Keratinocyte (primary cell): ENCODE data around the gene SNX30.

Experiments
- EZH2 ChIP-seq: IDR thresholded peaks from one replicate; pipeline ENCODE4 v1.6.1; 2012; ENCODE audit warnings: inconsistent platforms, mild to moderate bottlenecking, low read length, moderate library complexity
- TF ChIP-seq, protein P1 (sequence below), 3 experiments: IDR thresholded peaks in 1 of 3; conservative IDR thresholded peaks in 1 of 3; optimal IDR thresholded peaks in 1 of 3; 2 replicates in 2 of 3; 3 replicates in 1 of 3; pipeline versions ENCODE3 to v1.5.1; 2011; ENCODE audit warnings: low read length in 3 of 3, mild to moderate bottlenecking in 3 of 3, moderate library complexity in 2 of 3, control low read depth in 1 of 3, inconsistent platforms in 1 of 3; ENCODE audit not compliant: insufficient read depth in 2 of 3; ENCODE audit errors: extremely low read depth in 1 of 3

DNA sequence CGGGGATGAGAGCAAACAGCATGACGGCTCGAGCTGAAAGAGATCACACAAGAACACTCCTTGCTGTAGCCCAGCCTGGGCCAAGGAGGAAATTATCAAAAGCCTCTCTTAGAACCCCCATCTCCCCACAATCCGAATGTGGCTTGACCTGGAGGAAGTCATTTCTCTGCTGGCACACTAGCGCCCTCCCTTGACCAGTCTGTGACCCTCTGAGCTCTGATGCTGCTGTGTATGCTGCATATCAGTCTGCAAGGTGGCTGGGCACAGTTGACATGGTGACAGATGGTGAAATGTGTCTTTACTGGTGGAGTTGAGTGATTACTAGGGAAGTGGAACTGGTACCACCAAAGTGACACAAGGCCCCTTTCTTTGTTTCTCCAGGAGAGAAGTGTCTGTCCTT, 136.8 kb downstream of the SNX30 start:
- TF ChIP-seq, protein P1, sequence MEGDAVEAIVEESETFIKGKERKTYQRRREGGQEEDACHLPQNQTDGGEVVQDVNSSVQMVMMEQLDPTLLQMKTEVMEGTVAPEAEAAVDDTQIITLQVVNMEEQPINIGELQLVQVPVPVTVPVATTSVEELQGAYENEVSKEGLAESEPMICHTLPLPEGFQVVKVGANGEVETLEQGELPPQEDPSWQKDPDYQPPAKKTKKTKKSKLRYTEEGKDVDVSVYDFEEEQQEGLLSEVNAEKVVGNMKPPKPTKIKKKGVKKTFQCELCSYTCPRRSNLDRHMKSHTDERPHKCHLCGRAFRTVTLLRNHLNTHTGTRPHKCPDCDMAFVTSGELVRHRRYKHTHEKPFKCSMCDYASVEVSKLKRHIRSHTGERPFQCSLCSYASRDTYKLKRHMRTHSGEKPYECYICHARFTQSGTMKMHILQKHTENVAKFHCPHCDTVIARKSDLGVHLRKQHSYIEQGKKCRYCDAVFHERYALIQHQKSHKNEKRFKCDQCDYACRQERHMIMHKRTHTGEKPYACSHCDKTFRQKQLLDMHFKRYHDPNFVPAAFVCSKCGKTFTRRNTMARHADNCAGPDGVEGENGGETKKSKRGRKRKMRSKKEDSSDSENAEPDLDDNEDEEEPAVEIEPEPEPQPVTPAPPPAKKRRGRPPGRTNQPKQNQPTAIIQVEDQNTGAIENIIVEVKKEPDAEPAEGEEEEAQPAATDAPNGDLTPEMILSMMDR (optimal IDR thresholded peaks at IDR 0.05 in 1 of 3, IDR thresholded peaks at IDR 0.05 in 1 of 3, conservative IDR thresholded peaks at IDR 0.05 in 1 of 3; ENCODE audit: extremely low read depth in 1 of 3, insufficient read depth in 2 of 3, low read length in 3 of 3) = peak in 2 of 3 experiments; percentile 10 to 52
- TF ChIP-seq EZH2 = no peak
